ENCODE data around the gene GPR63. TPM values are rescaled to one million over a fixed set of nuclear protein-coding genes. Genes with fewer than 3 reads are reported as not detected.

The GPR63 gene
- polyA plus RNA-seq, 2 donors = 0.18 to 0.28 TPM

DNA sequence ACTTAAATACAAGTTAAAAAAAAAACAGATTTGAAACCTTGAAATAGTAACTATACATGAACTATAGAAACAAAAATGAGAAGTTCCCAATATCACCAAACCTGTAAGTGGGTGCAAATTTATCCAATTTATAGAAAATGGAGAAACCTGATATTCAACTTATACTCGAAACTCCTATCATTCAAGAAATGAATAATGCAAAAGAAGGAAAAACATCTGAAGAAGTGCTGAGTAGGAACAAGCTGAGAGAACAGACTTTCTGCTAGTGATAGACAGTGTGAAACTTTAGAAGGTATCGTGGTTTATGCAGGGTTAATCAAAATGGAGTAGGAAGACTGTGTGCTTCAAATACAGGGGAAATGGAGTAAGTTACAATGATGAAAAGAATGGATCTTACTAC lies 4.5 kb downstream of the GPR63 start:
- Histone ChIP-seq H3K27me3 (ENCODE audit: control insufficient read depth in 1 of 2, insufficient read depth in 2 of 2, low read length in 2 of 2) (no peaks in the 10 kb centered on the region), H3K27ac (ENCODE audit: low read depth in 2 of 2, low read length in 1 of 2) (no peak overlapping the region), H3K9me3 (ENCODE audit: control insufficient read depth in 2 of 2, insufficient read depth in 1 of 2, low read depth in 1 of 2, low read length in 1 of 2) (no peaks in the 10 kb centered on the region), H3K4me1 (ENCODE audit: control insufficient read depth in 2 of 2, insufficient read depth in 2 of 2, low read length in 1 of 2) (peaks cover 0 to 3% of the 10 kb centered on the region in 2 donors), H3K4me3 (ENCODE audit: low read depth in 1 of 2, low read length in 2 of 2) (no peak overlapping the region), H3K36me3 (ENCODE audit: control insufficient read depth in 2 of 2, insufficient read depth in 2 of 2, low read length in 1 of 2) (no peaks in the 10 kb centered on the region)
- WGBS, 2 donors = 94 to 95% methylated on average over 2 of the region's 2 CpGs

DNA sequence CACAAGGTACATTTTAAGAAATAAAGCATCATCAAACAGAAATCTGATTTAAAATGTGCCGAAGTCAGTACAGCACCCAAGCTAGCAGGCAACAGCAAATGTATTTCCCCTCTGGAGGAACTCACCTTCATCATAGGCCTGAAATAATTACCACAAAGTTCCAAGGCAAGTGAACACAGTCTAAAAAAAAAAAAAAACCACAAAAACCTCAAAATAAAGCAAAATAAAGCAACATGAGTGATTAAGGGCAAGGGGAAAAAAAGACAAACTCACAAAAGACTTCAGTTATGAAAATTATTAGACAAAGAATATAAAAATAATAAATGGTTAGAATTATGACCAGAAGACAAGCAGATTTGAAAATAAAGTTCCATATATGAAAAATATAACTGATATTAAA lies 10.4 kb downstream of the GPR63 start:
- 89 to 90% methylated on average over 1 of the region's 1 CpG for WGBS, 2 donors
- H3K36me3 ChIP-seq (ENCODE audit: control insufficient read depth in 2 of 2, insufficient read depth in 2 of 2, low read length in 1 of 2) = no peaks in the 10 kb centered on the region

DNA sequence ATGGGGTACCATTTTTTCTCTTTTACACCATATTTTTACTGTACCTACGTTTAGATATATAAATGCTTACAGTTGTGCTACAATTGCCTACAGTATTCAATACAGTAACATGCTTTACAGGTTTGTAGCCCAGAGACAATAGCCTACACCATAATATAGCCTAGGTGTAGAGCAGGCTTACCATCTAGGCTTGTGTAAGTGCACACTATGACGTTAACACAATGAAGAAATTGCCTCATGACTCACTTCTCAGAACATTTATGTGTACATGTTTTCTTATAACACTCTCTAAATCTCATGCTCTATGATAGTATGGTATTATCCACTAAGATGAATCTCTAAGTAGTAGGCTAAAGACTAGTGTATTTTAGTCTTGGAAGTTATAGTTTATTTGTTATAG lies 13.5 kb downstream of the GPR63 start:
- H3K27ac ChIP-seq (ENCODE audit: low read depth in 2 of 2, low read length in 1 of 2) = no peak overlapping the region

More for the DNA sequence above, 10.4 kb downstream of the GPR63 start:
- no peaks in the 10 kb centered on the region for H3K4me1 ChIP-seq (ENCODE audit: control insufficient read depth in 2 of 2, insufficient read depth in 2 of 2, low read length in 1 of 2)
- no peaks in the 10 kb centered on the region for H3K27me3 ChIP-seq (ENCODE audit: control insufficient read depth in 1 of 2, insufficient read depth in 2 of 2, low read length in 2 of 2)
- H3K27ac ChIP-seq (ENCODE audit: low read depth in 2 of 2, low read length in 1 of 2) = no peak overlapping the region
- no peaks in the 10 kb centered on the region for H3K9me3 ChIP-seq (ENCODE audit: control insufficient read depth in 2 of 2, insufficient read depth in 1 of 2, low read depth in 1 of 2, low read length in 1 of 2)
- H3K4me3 ChIP-seq (ENCODE audit: low read depth in 1 of 2, low read length in 2 of 2) = no peak overlapping the region

DNA sequence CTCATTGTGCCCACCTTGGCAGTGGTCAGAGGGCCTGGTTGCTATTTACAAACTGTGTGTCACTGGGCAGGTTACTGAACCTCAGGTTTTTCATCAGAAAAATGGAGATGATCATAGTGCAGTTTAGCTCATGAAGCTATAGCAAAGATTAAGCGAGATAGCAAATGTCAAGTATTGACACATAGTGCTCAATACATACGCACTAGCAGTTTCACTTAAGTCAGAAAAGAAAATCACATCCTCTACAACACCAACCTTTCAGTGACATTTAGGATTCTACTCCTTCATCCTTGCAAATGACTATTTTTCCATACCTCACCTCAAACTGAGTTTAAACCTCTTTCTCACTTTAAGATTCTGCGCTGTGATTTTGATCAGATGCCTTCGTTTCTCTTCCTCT lies 16.2 kb downstream of the GPR63 start:
- Histone ChIP-seq H3K4me1 (ENCODE audit: control insufficient read depth in 2 of 2, insufficient read depth in 2 of 2, low read length in 1 of 2) (no peaks in the 10 kb centered on the region), H3K4me3 (ENCODE audit: low read depth in 1 of 2, low read length in 2 of 2) (no peak overlapping the region), H3K36me3 (ENCODE audit: control insufficient read depth in 2 of 2, insufficient read depth in 2 of 2, low read length in 1 of 2) (no peaks in the 10 kb centered on the region), H3K27me3 (ENCODE audit: control insufficient read depth in 1 of 2, insufficient read depth in 2 of 2, low read length in 2 of 2) (no peaks in the 10 kb centered on the region), H3K27ac (ENCODE audit: low read depth in 2 of 2, low read length in 1 of 2) (no peak overlapping the region), H3K9me3 (ENCODE audit: control insufficient read depth in 2 of 2, insufficient read depth in 1 of 2, low read depth in 1 of 2, low read length in 1 of 2) (no peaks in the 10 kb centered on the region)
- WGBS, 2 donors = 92 to 95% methylated on average over 4 of the region's 4 CpGs

More for the DNA sequence above, 13.5 kb downstream of the GPR63 start:
- WGBS, 2 donors = 66 to 75% methylated on average over 2 of the region's 2 CpGs
- Histone ChIP-seq H3K9me3 (ENCODE audit: control insufficient read depth in 2 of 2, insufficient read depth in 1 of 2, low read depth in 1 of 2, low read length in 1 of 2) (no peaks in the 10 kb centered on the region), H3K4me1 (ENCODE audit: control insufficient read depth in 2 of 2, insufficient read depth in 2 of 2, low read length in 1 of 2) (no peaks in the 10 kb centered on the region), H3K27me3 (ENCODE audit: control insufficient read depth in 1 of 2, insufficient read depth in 2 of 2, low read length in 2 of 2) (no peaks in the 10 kb centered on the region), H3K36me3 (ENCODE audit: control insufficient read depth in 2 of 2, insufficient read depth in 2 of 2, low read length in 1 of 2) (no peaks in the 10 kb centered on the region), H3K4me3 (ENCODE audit: low read depth in 1 of 2, low read length in 2 of 2) (no peak overlapping the region)

DNA sequence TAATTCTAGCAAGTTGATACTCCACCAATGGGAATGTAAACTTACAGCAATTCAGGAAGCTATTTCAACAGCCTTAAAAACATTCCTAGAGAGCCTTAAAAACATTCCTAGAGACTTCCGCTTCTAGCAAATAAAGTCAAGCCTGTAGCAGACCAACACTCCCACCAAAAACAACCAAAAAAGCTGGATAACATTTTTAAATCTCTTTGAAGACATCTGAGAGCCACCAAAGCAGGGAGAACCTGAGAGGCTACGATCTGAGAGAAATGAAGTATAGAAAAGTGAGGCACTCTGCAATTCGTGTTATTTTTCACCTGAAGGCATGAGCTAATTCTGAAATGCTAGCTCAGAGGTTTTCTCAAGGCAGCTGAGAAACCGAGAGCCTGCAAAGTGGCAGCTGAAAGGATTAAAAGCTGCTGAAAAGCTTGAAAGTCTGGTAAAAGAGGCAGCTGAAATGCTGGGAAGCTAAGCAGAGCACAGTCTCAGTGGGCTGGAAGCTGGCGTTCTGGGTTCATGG lies 20.9 kb downstream of the GPR63 start:
- H3K36me3 ChIP-seq (ENCODE audit: control insufficient read depth in 2 of 2, insufficient read depth in 2 of 2, low read length in 1 of 2) = no peaks in the 10 kb centered on the region
- WGBS, 2 donors = 52 to 54% methylated on average over 5 of the region's 5 CpGs
- no peak overlapping the region for H3K4me3 ChIP-seq (ENCODE audit: low read depth in 1 of 2, low read length in 2 of 2)
- H3K9me3 ChIP-seq (ENCODE audit: control insufficient read depth in 2 of 2, insufficient read depth in 1 of 2, low read depth in 1 of 2, low read length in 1 of 2) = no peaks in the 10 kb centered on the region
- H3K27me3 ChIP-seq (ENCODE audit: control insufficient read depth in 1 of 2, insufficient read depth in 2 of 2, low read length in 2 of 2) = no peaks in the 10 kb centered on the region
- no peaks in the 10 kb centered on the region for H3K4me1 ChIP-seq (ENCODE audit: control insufficient read depth in 2 of 2, insufficient read depth in 2 of 2, low read length in 1 of 2)
- no peak overlapping the region for H3K27ac ChIP-seq (ENCODE audit: low read depth in 2 of 2, low read length in 1 of 2)

DNA sequence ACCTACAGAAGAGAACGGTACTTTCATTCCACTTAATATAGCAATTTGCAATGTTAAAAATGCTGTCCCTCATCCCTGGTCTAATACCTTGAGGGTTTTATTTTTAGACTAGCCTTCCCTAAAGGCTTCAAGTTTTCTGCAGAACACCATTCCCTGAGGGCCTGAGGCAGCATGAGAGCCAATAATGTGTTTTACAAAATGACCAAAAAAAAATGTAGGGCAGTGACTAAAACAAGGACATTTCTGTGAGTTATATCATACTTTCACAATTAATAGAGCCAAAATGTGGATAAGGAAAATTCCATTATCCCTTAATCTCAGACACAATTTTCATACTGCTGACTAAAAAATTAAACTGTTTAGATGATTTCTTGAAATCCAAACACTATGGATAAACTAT lies 22.7 kb downstream of the GPR63 start:
- H3K4me3 ChIP-seq (ENCODE audit: low read depth in 1 of 2, low read length in 2 of 2) = no peak overlapping the region
- no peak overlapping the region for H3K27ac ChIP-seq (ENCODE audit: low read depth in 2 of 2, low read length in 1 of 2)
- no peaks in the 10 kb centered on the region for H3K9me3 ChIP-seq (ENCODE audit: control insufficient read depth in 2 of 2, insufficient read depth in 1 of 2, low read depth in 1 of 2, low read length in 1 of 2)
- H3K27me3 ChIP-seq (ENCODE audit: control insufficient read depth in 1 of 2, insufficient read depth in 2 of 2, low read length in 2 of 2) = no peaks in the 10 kb centered on the region
- 80 to 84% methylated on average over 1 of the region's 1 CpG for WGBS, 2 donors
- no peaks in the 10 kb centered on the region for H3K4me1 ChIP-seq (ENCODE audit: control insufficient read depth in 2 of 2, insufficient read depth in 2 of 2, low read length in 1 of 2)
- H3K36me3 ChIP-seq (ENCODE audit: control insufficient read depth in 2 of 2, insufficient read depth in 2 of 2, low read length in 1 of 2) = no peaks in the 10 kb centered on the region

DNA sequence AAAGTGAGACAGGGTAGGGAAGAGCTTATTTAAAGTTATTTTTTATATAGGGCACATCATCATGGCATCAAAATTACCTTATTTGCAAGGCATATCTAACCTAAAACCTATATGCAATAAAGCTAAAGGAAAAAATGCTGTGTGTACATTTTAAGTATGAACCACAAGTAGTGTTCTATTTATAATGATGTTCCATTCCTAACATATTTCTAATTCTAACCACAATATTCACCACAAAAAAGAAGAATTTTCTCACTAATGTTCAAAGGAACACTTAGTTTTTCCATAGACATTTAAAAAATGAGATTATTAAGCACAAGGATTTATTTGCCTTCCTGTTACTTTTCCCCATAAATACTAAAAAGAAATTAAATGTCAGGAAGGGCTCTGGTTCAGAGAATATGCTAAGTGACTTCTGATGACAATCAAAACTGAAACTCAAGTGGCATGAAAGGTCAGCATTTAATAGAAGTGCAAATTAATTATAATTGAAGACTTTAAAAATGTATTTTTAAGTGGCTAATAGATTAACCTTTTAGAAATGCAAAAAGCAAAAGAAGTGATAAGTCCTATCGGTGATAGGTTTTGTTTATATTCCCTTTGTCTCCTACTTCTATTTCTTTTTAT lies 25.1 kb downstream of the GPR63 start:
- no peaks in the 10 kb centered on the region for H3K36me3 ChIP-seq (ENCODE audit: control insufficient read depth in 2 of 2, insufficient read depth in 2 of 2, low read length in 1 of 2)

DNA sequence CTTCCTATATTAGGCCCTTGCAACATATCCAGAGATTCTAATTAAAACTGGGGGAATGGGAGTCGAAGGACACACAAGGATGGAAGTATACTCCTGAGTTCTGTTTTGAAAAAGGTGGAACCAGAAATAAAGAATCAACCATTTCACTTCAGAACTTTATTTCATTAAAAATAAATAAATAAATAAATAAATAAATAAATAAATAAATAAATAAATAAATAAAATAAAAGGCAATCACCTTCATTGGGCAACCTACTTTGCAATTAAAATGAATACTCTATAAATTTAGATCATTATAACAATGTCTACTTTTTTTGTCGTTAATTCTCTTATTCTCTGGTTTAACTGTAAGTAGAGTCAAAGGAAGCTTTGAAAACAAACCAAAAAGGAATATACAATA lies 25.6 kb downstream of the GPR63 start:
- no peaks in the 10 kb centered on the region for H3K36me3 ChIP-seq (ENCODE audit: control insufficient read depth in 2 of 2, insufficient read depth in 2 of 2, low read length in 1 of 2)
- H3K27me3 ChIP-seq (ENCODE audit: control insufficient read depth in 1 of 2, insufficient read depth in 2 of 2, low read length in 2 of 2) = no peaks in the 10 kb centered on the region
- 87 to 88% methylated on average over 2 of the region's 2 CpGs for WGBS, 2 donors
- no peak overlapping the region for H3K4me3 ChIP-seq (ENCODE audit: low read depth in 1 of 2, low read length in 2 of 2)
- no peak overlapping the region for H3K27ac ChIP-seq (ENCODE audit: low read depth in 2 of 2, low read length in 1 of 2)
- no peaks in the 10 kb centered on the region for H3K4me1 ChIP-seq (ENCODE audit: control insufficient read depth in 2 of 2, insufficient read depth in 2 of 2, low read length in 1 of 2)
- no peaks in the 10 kb centered on the region for H3K9me3 ChIP-seq (ENCODE audit: control insufficient read depth in 2 of 2, insufficient read depth in 1 of 2, low read depth in 1 of 2, low read length in 1 of 2)

More for the DNA sequence above, 25.1 kb downstream of the GPR63 start:
- H3K27ac ChIP-seq (ENCODE audit: low read depth in 2 of 2, low read length in 1 of 2) = no peak overlapping the region
- 88 to 97% methylated on average over 1 of the region's 1 CpG for WGBS, 2 donors
- no peaks in the 10 kb centered on the region for H3K27me3 ChIP-seq (ENCODE audit: control insufficient read depth in 1 of 2, insufficient read depth in 2 of 2, low read length in 2 of 2)
- no peaks in the 10 kb centered on the region for H3K9me3 ChIP-seq (ENCODE audit: control insufficient read depth in 2 of 2, insufficient read depth in 1 of 2, low read depth in 1 of 2, low read length in 1 of 2)
- no peaks in the 10 kb centered on the region for H3K4me1 ChIP-seq (ENCODE audit: control insufficient read depth in 2 of 2, insufficient read depth in 2 of 2, low read length in 1 of 2)
- H3K4me3 ChIP-seq (ENCODE audit: low read depth in 1 of 2, low read length in 2 of 2) = no peak overlapping the region

DNA sequence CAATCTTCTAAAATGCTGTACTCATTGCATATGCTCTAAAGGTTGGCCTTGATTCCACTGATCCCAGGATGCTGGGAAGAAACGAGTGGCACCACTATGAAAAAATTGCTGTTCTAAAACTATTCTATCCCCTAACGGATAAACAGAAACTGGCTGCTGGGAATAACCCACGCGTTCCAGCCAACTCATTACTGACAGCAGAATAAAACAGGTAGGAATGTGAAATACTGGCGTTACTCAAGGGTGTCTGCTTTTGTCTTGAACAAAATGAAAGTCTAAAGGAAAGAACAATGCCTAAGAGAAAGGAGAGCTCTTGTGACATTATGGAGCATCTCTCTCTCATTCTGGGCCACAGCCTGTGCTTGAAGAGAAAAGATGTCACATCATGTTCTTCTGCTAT lies 26.1 kb downstream of the GPR63 start:
- Histone ChIP-seq H3K36me3 (ENCODE audit: control insufficient read depth in 2 of 2, insufficient read depth in 2 of 2, low read length in 1 of 2) (no peaks in the 10 kb centered on the region), H3K27ac (ENCODE audit: low read depth in 2 of 2, low read length in 1 of 2) (no peak overlapping the region), H3K9me3 (ENCODE audit: control insufficient read depth in 2 of 2, insufficient read depth in 1 of 2, low read depth in 1 of 2, low read length in 1 of 2) (no peaks in the 10 kb centered on the region), H3K4me3 (ENCODE audit: low read depth in 1 of 2, low read length in 2 of 2) (no peak overlapping the region), H3K4me1 (ENCODE audit: control insufficient read depth in 2 of 2, insufficient read depth in 2 of 2, low read length in 1 of 2) (no peaks in the 10 kb centered on the region), H3K27me3 (ENCODE audit: control insufficient read depth in 1 of 2, insufficient read depth in 2 of 2, low read length in 2 of 2) (no peaks in the 10 kb centered on the region)
- WGBS, 2 donors = 83 to 84% methylated on average over 5 of the region's 5 CpGs

DNA sequence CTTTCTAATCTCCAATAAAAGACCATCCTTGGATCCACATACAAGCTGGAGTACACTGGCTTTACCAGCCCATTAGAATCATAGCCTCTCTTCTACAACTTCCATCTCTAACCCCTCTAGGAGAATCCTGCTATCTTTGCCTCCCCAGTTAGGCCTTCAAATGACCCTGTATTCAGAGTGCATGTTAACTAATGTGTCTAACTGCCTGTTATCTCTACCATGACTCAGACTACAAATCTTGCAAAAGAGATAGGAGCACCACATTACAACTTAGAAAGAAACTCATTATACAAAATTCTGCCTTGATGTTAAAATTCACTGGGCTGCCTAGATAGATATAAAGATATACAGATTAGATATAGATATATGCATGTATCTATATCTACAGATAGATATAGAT lies 28.2 kb downstream of the GPR63 start:
- H3K4me3 ChIP-seq (ENCODE audit: low read depth in 1 of 2, low read length in 2 of 2) = no peak overlapping the region

More for the DNA sequence above, 28.2 kb downstream of the GPR63 start:
- Histone ChIP-seq H3K4me1 (ENCODE audit: control insufficient read depth in 2 of 2, insufficient read depth in 2 of 2, low read length in 1 of 2) (no peaks in the 10 kb centered on the region), H3K36me3 (ENCODE audit: control insufficient read depth in 2 of 2, insufficient read depth in 2 of 2, low read length in 1 of 2) (no peaks in the 10 kb centered on the region), H3K27ac (ENCODE audit: low read depth in 2 of 2, low read length in 1 of 2) (no peak overlapping the region), H3K9me3 (ENCODE audit: control insufficient read depth in 2 of 2, insufficient read depth in 1 of 2, low read depth in 1 of 2, low read length in 1 of 2) (no peaks in the 10 kb centered on the region), H3K27me3 (ENCODE audit: control insufficient read depth in 1 of 2, insufficient read depth in 2 of 2, low read length in 2 of 2) (no peaks in the 10 kb centered on the region)
